Astrocyte (in vitro differentiated cells and primary cell): ENCODE results near the gene WNT9B.

ENCODE experiments used
- CTCF ChIP-seq: IDR thresholded peaks from 2 replicates; pipeline ENCODE4 v1.5.1; 2011; ENCODE audit warnings: low read depth, mild to moderate bottlenecking, inconsistent platforms, low read length, moderate library complexity; ENCODE audit not compliant: insufficient read depth
- EZH2 ChIP-seq: IDR thresholded peaks from 2 replicates; pipeline ENCODE4 v1.6.1; 2012; ENCODE audit warnings: mild to moderate bottlenecking, low read length, inconsistent platforms; ENCODE audit not compliant: insufficient read depth

GRCh38 chr17:46889519-46889918 lies 38.1 kb downstream of the WNT9B start:
- TF ChIP-seq CTCF (no peak), EZH2 (no peak)
